Neural crest cell (in vitro differentiated cells): ENCODE measurements around the gene FAM168A. TPM values are rescaled to one million over a fixed set of nuclear protein-coding genes. Genes with fewer than 3 reads are reported as not detected.

ENCODE experiments used
- DNase-seq: peaks from one replicate; pipeline ENCODE4 v3.0.0; 2021; ENCODE audit warnings: low read depth, mixed read lengths, low spot score
- H3K27ac Mint-ChIP-seq: one replicate; pipeline ENCODE4 v1.8.0; 2021; ENCODE audit warnings: mild to moderate bottlenecking, mixed read lengths; ENCODE audit not compliant: unreplicated experiment
- H3K27me3 Mint-ChIP-seq: 2 replicates; pipeline ENCODE4 v1.8.0; 2021; ENCODE audit warnings: low read depth, mild to moderate bottlenecking, mixed read lengths
- H3K36me3 Mint-ChIP-seq: 2 replicates; pipeline ENCODE4 v1.8.0; 2021; ENCODE audit warnings: low read depth, mild to moderate bottlenecking, mixed read lengths
- H3K4me1 Mint-ChIP-seq: 2 replicates; pipeline ENCODE4 v1.8.0; 2021; ENCODE audit warnings: mixed read lengths
- H3K4me3 Mint-ChIP-seq: one replicate; pipeline ENCODE4 v1.8.0; 2021; ENCODE audit warnings: mild to moderate bottlenecking, mixed read lengths
- H3K9me3 Mint-ChIP-seq: 2 replicates; pipeline ENCODE4 v1.8.0; 2021; ENCODE audit warnings: mixed read lengths
- CTCF ChIP-seq: fragments of 200-600 bp; sonication (generic); conservative IDR thresholded peaks from 2 replicates; pipeline ENCODE4 v1.5.0; 2021; ENCODE audit warnings: antibody characterized with exemption, mild to moderate bottlenecking
- total RNA-seq: library from RNA; stranded (reverse); gene quantifications from 2 replicates; pipeline ENCODE4 v1.2.1, GENCODE V29; 2021

FAM168A gene
- total RNA-seq, 1 donor from 2014 or later, result 46.6 TPM

- DNase-seq, result no peak
- TF ChIP-seq CTCF, result no peak
- peaks cover 40% of the 10 kb centered on the region for H3K4me1 Mint-ChIP-seq
- no peak overlapping the region for H3K27ac Mint-ChIP-seq
- no peaks in the 10 kb centered on the region for H3K36me3 Mint-ChIP-seq
- no peaks in the 10 kb centered on the region for H3K9me3 Mint-ChIP-seq
- no peaks in the 10 kb centered on the region for H3K27me3 Mint-ChIP-seq
- H3K4me3 Mint-ChIP-seq, result no peak overlapping the region
Measured at GRCh38 chr11:73592640-73593039, 5.3 kb downstream of the FAM168A start.

GRCh38 chr11:73591743-73592142, 6.2 kb downstream of the FAM168A start:
- Mint-ChIP-seq H3K27ac (no peak overlapping the region), H3K9me3 (no peaks in the 10 kb centered on the region), H3K4me1 (peaks cover 32% of the 10 kb centered on the region), H3K27me3 (no peaks in the 10 kb centered on the region), H3K4me3 (no peak overlapping the region), H3K36me3 (no peaks in the 10 kb centered on the region)
- no peak for DNase-seq
- no peak for TF ChIP-seq CTCF

GRCh38 chr11:73590991-73591390, 6.9 kb downstream of the FAM168A start:
- no peak for TF ChIP-seq CTCF
- no peak for DNase-seq
- Mint-ChIP-seq H3K36me3 (no peaks in the 10 kb centered on the region), H3K9me3 (no peaks in the 10 kb centered on the region), H3K27me3 (no peaks in the 10 kb centered on the region), H3K4me1 (peaks cover 25% of the 10 kb centered on the region), H3K4me3 (no peak overlapping the region), H3K27ac (no peak overlapping the region)

GRCh38 chr11:73586791-73587190, 11.1 kb downstream of the FAM168A start:
- H3K9me3 Mint-ChIP-seq, result no peaks in the 10 kb centered on the region
- H3K27ac Mint-ChIP-seq, result no peak overlapping the region
- no peaks in the 10 kb centered on the region for H3K27me3 Mint-ChIP-seq
- H3K4me1 Mint-ChIP-seq, result peaks cover 9% of the 10 kb centered on the region
- H3K4me3 Mint-ChIP-seq, result no peak overlapping the region
- DNase-seq, result no peak
- H3K36me3 Mint-ChIP-seq, result peaks cover 2% of the 10 kb centered on the region
- no peak for TF ChIP-seq CTCF

GRCh38 chr11:73585834-73586575, 11.9 kb downstream of the FAM168A start:
- TF ChIP-seq CTCF, result no peak
- Mint-ChIP-seq H3K27ac (no peak overlapping the region), H3K36me3 (peaks cover 2% of the 10 kb centered on the region), H3K27me3 (no peaks in the 10 kb centered on the region), H3K9me3 (no peaks in the 10 kb centered on the region), H3K4me1 (peaks cover 7% of the 10 kb centered on the region), H3K4me3 (no peak overlapping the region)
- DNase-seq, result no peak
